H9 (cell line): ENCODE results near the gene FBLN1. TPM values are rescaled to one million over a fixed set of nuclear protein-coding genes. Genes with fewer than 3 reads are reported as not detected.

Experiments used
- DNase-seq: peaks from one replicate; pipeline ENCODE4 v3.0.0-alpha.2; 2017
- H2AFZ ChIP-seq: one replicate; pipeline ENCODE4 v1.6.1; 2013; ENCODE audit warnings: mild to moderate bottlenecking, low read length, control low read depth, moderate library complexity
- H2AK5ac ChIP-seq: 2 replicates; pipeline ENCODE4 v1.6.1; 2013; ENCODE audit warnings: low read length, control low read depth, mixed read lengths; ENCODE audit not compliant: insufficient read length
- H2BK120ac ChIP-seq: one replicate; pipeline ENCODE4 v1.6.1; 2013; ENCODE audit warnings: low read depth, mild to moderate bottlenecking, low read length, control low read depth, inconsistent platforms; ENCODE audit not compliant: poor library complexity, severe bottlenecking
- H2BK12ac ChIP-seq: 2 replicates; pipeline ENCODE4 v1.6.1; 2013; ENCODE audit warnings: low read length, control low read depth, mixed read lengths, low read depth; ENCODE audit not compliant: insufficient read length
- H2BK15ac ChIP-seq: 2 replicates; pipeline ENCODE4 v1.6.1; 2013; ENCODE audit warnings: low read depth, low read length, control low read depth
- H2BK20ac ChIP-seq: one replicate; pipeline ENCODE4 v1.6.1; 2013; ENCODE audit warnings: low read depth, mild to moderate bottlenecking, low read length, control low read depth, inconsistent platforms; ENCODE audit not compliant: poor library complexity, severe bottlenecking
- H2BK5ac ChIP-seq: 2 replicates; pipeline ENCODE4 v1.6.1; 2013; ENCODE audit warnings: low read length, control low read depth, mixed read lengths; ENCODE audit not compliant: insufficient read length
- H3K14ac ChIP-seq: 2 replicates; pipeline ENCODE4 v1.6.1; 2013; ENCODE audit warnings: low read length, control low read depth; ENCODE audit not compliant: insufficient read depth
- H3K18ac ChIP-seq: 2 replicates; pipeline ENCODE4 v1.6.1; 2013; ENCODE audit warnings: low read depth, mild to moderate bottlenecking, mixed read lengths, low read length, control low read depth; ENCODE audit not compliant: insufficient read length
- H3K23ac ChIP-seq: 2 replicates; pipeline ENCODE4 v1.6.1; 2013; ENCODE audit warnings: low read length, control low read depth, mixed read lengths, low read depth; ENCODE audit not compliant: insufficient read length
- H3K23me2 ChIP-seq: 2 replicates; pipeline ENCODE4 v1.6.1; 2013; ENCODE audit warnings: low read depth, mild to moderate bottlenecking, mixed read lengths, low read length, control low read depth; ENCODE audit not compliant: insufficient read length, poor library complexity, severe bottlenecking
- H3K27ac ChIP-seq: 2 replicates; pipeline ENCODE4 v1.5.1; 2013; ENCODE audit warnings: low read length, control low read depth, mixed read lengths, low read depth; ENCODE audit not compliant: insufficient read length
- H3K27me3 ChIP-seq: 2 replicates; pipeline ENCODE4 v1.6.1; 2013; ENCODE audit warnings: low read length, control low read depth, inconsistent platforms; ENCODE audit not compliant: insufficient read depth
- H3K4ac ChIP-seq: 2 replicates; pipeline ENCODE4 v1.6.1; 2013; ENCODE audit warnings: low read depth, mild to moderate bottlenecking, control low read depth, inconsistent platforms, low read length, moderate library complexity
- H3K4me1 ChIP-seq: 2 replicates; pipeline ENCODE4 v1.6.1; 2013; ENCODE audit warnings: low read length, control low read depth, inconsistent platforms; ENCODE audit not compliant: insufficient read depth
- H3K4me2 ChIP-seq: 2 replicates; pipeline ENCODE4 v1.6.1; 2013; ENCODE audit warnings: low read length, control low read depth, mixed read lengths; ENCODE audit not compliant: insufficient read length, insufficient read depth
- H3K56ac ChIP-seq: 2 replicates; pipeline ENCODE4 v1.6.1; 2013; ENCODE audit warnings: low read depth, mild to moderate bottlenecking, mixed read lengths, low read length, control low read depth; ENCODE audit not compliant: insufficient read length
- H3K79me1 ChIP-seq: 2 replicates; pipeline ENCODE4 v1.6.1; 2013; ENCODE audit warnings: low read depth, mild to moderate bottlenecking, moderate library complexity, low read length, control low read depth, inconsistent platforms; ENCODE audit not compliant: insufficient read depth, poor library complexity, severe bottlenecking
- H3K79me2 ChIP-seq: 2 replicates; pipeline ENCODE4 v1.6.1; 2013; ENCODE audit warnings: low read length, control low read depth, inconsistent platforms; ENCODE audit not compliant: insufficient read depth
- H3K9ac ChIP-seq: 2 replicates; pipeline ENCODE4 v1.6.1; 2013; ENCODE audit warnings: low read length, control low read depth, mixed read lengths; ENCODE audit not compliant: insufficient read length; ENCODE audit errors: extremely low read depth
- H3K9me3 ChIP-seq: one replicate; pipeline ENCODE4 v1.6.1; 2013; ENCODE audit warnings: low read depth, low read length, inconsistent platforms; ENCODE audit not compliant: control insufficient read depth
- H3T11ph ChIP-seq: one replicate; pipeline ENCODE4 v1.6.1; 2013; ENCODE audit warnings: mild to moderate bottlenecking, low read length, control low read depth, inconsistent platforms
- H4K20me1 ChIP-seq: one replicate; pipeline ENCODE4 v1.6.1; 2013; ENCODE audit not compliant: control insufficient read depth, insufficient read length, insufficient read depth
- H4K5ac ChIP-seq: 2 replicates; pipeline ENCODE4 v1.6.1; 2013; ENCODE audit warnings: low read depth, mild to moderate bottlenecking, mixed read lengths, low read length, control low read depth; ENCODE audit not compliant: insufficient read length
- H4K8ac ChIP-seq: replicated peaks from 2 replicates; pipeline ENCODE4 v1.6.1; 2013; ENCODE audit warnings: low read length, control low read depth, mixed read lengths, low read depth; ENCODE audit not compliant: insufficient read length
- H4K91ac ChIP-seq: 2 replicates; pipeline ENCODE4 v1.6.1; 2013; ENCODE audit warnings: low read depth, mild to moderate bottlenecking, moderate library complexity, mixed read lengths, low read length, control low read depth; ENCODE audit not compliant: insufficient read length
- H3K27ac Mint-ChIP-seq, 3 experiments: 2 replicates in 2 of 3; 3 replicates in 1 of 3; pipeline ENCODE4 v1.8.0; 2020 to 2021; ENCODE audit warnings: mixed read lengths in 3 of 3, mild to moderate bottlenecking in 1 of 3, moderate library complexity in 1 of 3
- H3K27me3 Mint-ChIP-seq: 2 replicates; pipeline ENCODE4 v1.8.0; 2021; ENCODE audit warnings: low read depth, mild to moderate bottlenecking, moderate library complexity, mixed read lengths
- H3K36me3 Mint-ChIP-seq, 3 experiments: 2 replicates in 2 of 3; 3 replicates in 1 of 3; pipeline ENCODE4 v1.8.0; 2020 to 2021; ENCODE audit warnings: low read depth in 3 of 3, mixed read lengths in 3 of 3; ENCODE audit not compliant: insufficient read depth in 1 of 3
- H3K4me1 Mint-ChIP-seq, 2 experiments: 2 replicates each; pipeline ENCODE4 v1.8.0; 2020; ENCODE audit warnings: mixed read lengths in 2 of 2
- H3K4me3 Mint-ChIP-seq, 2 experiments: 2 replicates in 1 of 2; 3 replicates in 1 of 2; pipeline ENCODE4 v1.8.0; 2020 to 2021; ENCODE audit warnings: mild to moderate bottlenecking in 2 of 2, mixed read lengths in 2 of 2, moderate library complexity in 1 of 2
- H3K9me3 Mint-ChIP-seq, 2 experiments: 2 replicates in 1 of 2; 3 replicates in 1 of 2; pipeline ENCODE4 v1.8.0; 2020; ENCODE audit warnings: mild to moderate bottlenecking in 2 of 2, mixed read lengths in 2 of 2, moderate library complexity in 1 of 2
- CTCF ChIP-seq: fragments of 200-600 bp; sonication (generic); conservative IDR thresholded peaks from 3 replicates; pipeline ENCODE4 v1.8.0; 2021; ENCODE audit warnings: antibody characterized with exemption, mild to moderate bottlenecking
- WGBS: extraction: QIAGEN DNeasy Blood & Tissue Kit; methylation state at CpG from one replicate; pipeline ENCODE4 v1.1.7; 2013; ENCODE audit warnings: missing lambda C conversion rate, low lambda C conversion rate, mixed read lengths; ENCODE audit not compliant: insufficient read length; ENCODE audit errors: extremely low coverage; 5-methylcytosine and 5-hydroxymethylcytosine counted together
- total RNA-seq: library from RNA; stranded (reverse); gene quantifications from 2 replicates; pipeline ENCODE4 v1.2.1, GENCODE V29; 2021

The FBLN1 gene
- total RNA-seq, 1 experiment from 2014 or later, result 140 TPM

- no peaks in the 10 kb centered on the region for H3K9me3 ChIP-seq
- H3K23me2 ChIP-seq, result no peaks in the 10 kb centered on the region
- no peak overlapping the region for H2BK5ac ChIP-seq
- H3K27me3 ChIP-seq, result no peaks in the 10 kb centered on the region
- H3K18ac ChIP-seq, result no peak overlapping the region
- no peak overlapping the region for H3K9ac ChIP-seq
- H3K27ac ChIP-seq, result no peak overlapping the region
- TF ChIP-seq CTCF, result no peak
- H2BK20ac ChIP-seq, result no peak overlapping the region
- DNase-seq, result no peak
- H3K27ac Mint-ChIP-seq, result no peak overlapping the region; a peak in 1 of 7 replicates
- no peaks in the 10 kb centered on the region for H3K79me2 ChIP-seq
- H3T11ph ChIP-seq, result no peak overlapping the region
- H2BK12ac ChIP-seq, result no peak overlapping the region
- no peak overlapping the region for H2AFZ ChIP-seq
- no peaks in the 10 kb centered on the region for H3K4me1 ChIP-seq
- H2BK15ac ChIP-seq, result no peak overlapping the region
- H3K79me1 ChIP-seq, result no peaks in the 10 kb centered on the region
- peaks cover 8 to 32% (median 14%) of the 10 kb centered on the region in 3 experiments; a peak in 6 of 7 replicates for H3K36me3 Mint-ChIP-seq
- no peak overlapping the region for H2BK120ac ChIP-seq
- no CpG with 5 or more reads among the region's 4 CpGs for WGBS
- H4K5ac ChIP-seq, result no peak overlapping the region
- no peak overlapping the region for H3K14ac ChIP-seq
- no peak overlapping the region for H3K56ac ChIP-seq
- H3K4me3 Mint-ChIP-seq, result no peak overlapping the region
- H3K27me3 Mint-ChIP-seq, result peaks cover 20% of the 10 kb centered on the region
- H4K91ac ChIP-seq, result no peak overlapping the region
- H3K9me3 Mint-ChIP-seq, result peaks cover 44 to 45% of the 10 kb centered on the region in 2 experiments
- H4K20me1 ChIP-seq, result no peaks in the 10 kb centered on the region
- H3K23ac ChIP-seq, result no peak overlapping the region
- H3K4ac ChIP-seq, result no peak overlapping the region
- no peak overlapping the region for H2AK5ac ChIP-seq
- H4K8ac ChIP-seq, result no peak overlapping the region
- H3K4me2 ChIP-seq, result no peak overlapping the region
- H3K4me1 Mint-ChIP-seq, result peaks cover 0 to 2% of the 10 kb centered on the region in 2 experiments; a peak in 2 of 4 replicates
Measured at GRCh38 chr22:45485261-45485660, 17.4 kb upstream of the FBLN1 start.
